Heart left ventricle (tissue), 16 donors: ENCODE measurements around the gene IL18RAP. TPM values are rescaled to one million over a fixed set of nuclear protein-coding genes. Genes with fewer than 3 reads are reported as not detected.

Experiments
- ATAC-seq, 4 donors: fragments of 200-7000 bp; cut with Tn5 transposase; one replicate each; pipeline ENCODE4 v1.9.1; 2020 to 2022; ENCODE audit warnings: moderate library complexity in 4 of 4, mild to moderate bottlenecking in 3 of 4, moderate number of reproducible peaks in 1 of 4
- DNase-seq, 5 donors: peaks; one replicate each; pipeline ENCODE4 v3.0.0-alpha.2; 2020
- H3K27ac ChIP-seq, 12 donors: fragments of 200-600 bp; sonication (generic) in 4 of 12; one replicate each; pipeline versions ENCODE4 v1.5.0 to v1.8.0; 2016 to 2022; ENCODE audit warnings: mild to moderate bottlenecking in 2 of 12
- H3K27me3 ChIP-seq, 9 donors: fragments of 200-600 bp; sonication (generic) in 2 of 9; one replicate each; pipeline versions ENCODE4 v1.5.1 to v1.8.0; 2016 to 2022; ENCODE audit warnings: mild to moderate bottlenecking in 3 of 9
- H3K36me3 ChIP-seq, 9 donors: fragments of 200-600 bp; sonication (generic) in 2 of 9; one replicate each; pipeline versions ENCODE4 v1.5.0 to v1.8.0; 2018 to 2022; ENCODE audit warnings: mild to moderate bottlenecking in 2 of 9
- H3K4me1 ChIP-seq, 12 donors: fragments of 200-600 bp; sonication (generic) in 4 of 12; one replicate each; pipeline versions ENCODE4 v1.5.0 to v1.8.0; 2016 to 2022; ENCODE audit warnings: mild to moderate bottlenecking in 3 of 12
- H3K4me3 ChIP-seq, 12 donors: fragments of 200-600 bp; sonication (generic) in 4 of 12; one replicate each; pipeline versions ENCODE4 v1.5.0 to v1.8.0; 2017 to 2022; ENCODE audit warnings: mild to moderate bottlenecking in 9 of 12, moderate library complexity in 4 of 12
- H3K9me3 ChIP-seq, 12 donors: fragments of 200-600 bp; sonication (generic) in 4 of 12; one replicate each; pipeline versions ENCODE4 v1.5.0 to v1.8.0; 2016 to 2022; ENCODE audit warnings: mild to moderate bottlenecking in 1 of 12
- POLR2A ChIP-seq, 2 donors: fragments of 450-650 bp; IDR thresholded peaks; one replicate each; pipeline ENCODE4 v1.6.1; 2017; ENCODE audit warnings: antibody characterized with exemption in 2 of 2, mild to moderate bottlenecking in 2 of 2, moderate library complexity in 2 of 2
- WGBS, 4 donors: extraction: QIAGEN DNeasy Blood & Tissue Kit in 2 of 4; methylation state at CpG; one replicate each; pipeline versions ENCODE4 v1.1.5 to v1.1.7; 2013 to 2018; 5-methylcytosine and 5-hydroxymethylcytosine counted together
- intact Hi-C, 10 donors: fragments of 100-400 bp; cut with DNase I; formaldehyde crosslinking; loops; one replicate each; pipeline versions ENCODE4 v1.11.1 to v1.14.2; 2022
- polyA plus RNA-seq, 2 donors: library from polyadenylated mRNA; stranded (reverse); fragments of 200-250 nt; gene quantifications; one replicate each; pipeline ENCODE4 v1.2.3, GENCODE V29; 2013
- total RNA-seq, 9 donors: library from RNA; depleted of rRNA in 2 of 9; stranded (reverse); fragments of >200 nt in 2 of 9; fragmentation: NEBNext Ultra II Directional in 3 of 9; extraction: Animal tissue kit (Norgen Biotek cat#: 25700) in 3 of 9; gene quantifications; one replicate each; pipeline versions ENCODE4 v1.1.0 to v1.2.4, GENCODE V29; 2016 to 2023
- TF ChIP-seq, protein P1 (sequence below), 12 donors: fragments of 200-600 bp; sonication (generic) in 4 of 12; IDR thresholded peaks; one replicate each; pipeline versions ENCODE4 v1.5.0 to v1.8.0; 2018 to 2022; ENCODE audit warnings: antibody characterized with exemption in 12 of 12, mild to moderate bottlenecking in 5 of 12
- donor health status: ischemic (EF 13 %, LVEDD 7.1; RV severe dilation, severe dysfunction).
- donor health status: healthy with polysubstance abuse.
- donor health status: DM: no; HTN: yes; CAD: no.
- donor health status: DM: no; HTN: no; CAD: no.
- donor health status: ischemic (EF 25% LVEDD 6.9; RV normal size, moderate dysfunction).
- donor health status: ischemic (EF 25% LVEDD 5.7; RV mildly dilated, moderate dysfunction).
- donor health status: healthy.
- donor health status: DM: yes; HTN: yes; CAD: no.
- donor health status: ischemic (EF 35%, LVEDD 5.7; RV mildly dilated, moderate dysfunction).
- donor health status: nonischemic (EF 11% LVEDD 7.7; RV severe dilation, severe dysfunction).
- donor health status: DM: yes; HTN: yes; CAD: no.
- donor health status: PGD.
- donor health status: ischemic (EF 29% LVEDD 5.4; RV normal size, mild dysfunction).
- donor health status: nonischemic (EF 23%, LVEDD 6.1; RV moderate dilation, normal function).

Gene IL18RAP
- total and polyA plus RNA-seq, 11 donors, result 0.13 to 2.2 (median 0.41) TPM

DNA sequence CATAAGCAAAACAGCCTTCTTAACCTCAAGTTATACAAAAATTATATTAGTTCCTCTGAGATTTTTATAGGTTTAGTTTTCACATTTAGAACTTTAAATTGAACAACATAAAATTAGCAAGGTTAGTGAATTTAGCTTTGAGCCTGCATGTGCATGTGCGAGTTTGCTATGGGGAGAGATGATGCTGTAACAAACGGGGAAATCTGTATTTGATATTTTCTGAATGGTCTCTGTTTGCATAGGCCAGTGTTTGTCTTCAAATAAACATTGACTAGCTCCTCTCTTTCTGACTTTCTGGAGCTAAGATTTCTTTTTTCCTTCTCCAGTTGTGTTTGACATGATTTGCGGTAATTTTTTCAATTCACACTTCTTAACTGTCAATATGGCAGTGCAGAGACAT lies 30.9 kb upstream of the IL18RAP start:
- Histone ChIP-seq H3K27me3 (no peaks in the 10 kb centered on the region), H3K4me3 (no peak overlapping the region), H3K4me1 (no peaks in the 10 kb centered on the region), H3K27ac (no peak overlapping the region), H3K9me3 (no peaks in the 10 kb centered on the region), H3K36me3 (peaks cover 0 to 13% (median 0%) of the 10 kb centered on the region in 9 donors)
- intact Hi-C loops, result no loop called here
- ATAC-seq, result no peak
- DNase-seq, result no peak
- WGBS, 4 donors, result 77 to 95% (median 78%) methylated on average over 3 of the region's 3 CpGs
- TF ChIP-seq, protein P1, sequence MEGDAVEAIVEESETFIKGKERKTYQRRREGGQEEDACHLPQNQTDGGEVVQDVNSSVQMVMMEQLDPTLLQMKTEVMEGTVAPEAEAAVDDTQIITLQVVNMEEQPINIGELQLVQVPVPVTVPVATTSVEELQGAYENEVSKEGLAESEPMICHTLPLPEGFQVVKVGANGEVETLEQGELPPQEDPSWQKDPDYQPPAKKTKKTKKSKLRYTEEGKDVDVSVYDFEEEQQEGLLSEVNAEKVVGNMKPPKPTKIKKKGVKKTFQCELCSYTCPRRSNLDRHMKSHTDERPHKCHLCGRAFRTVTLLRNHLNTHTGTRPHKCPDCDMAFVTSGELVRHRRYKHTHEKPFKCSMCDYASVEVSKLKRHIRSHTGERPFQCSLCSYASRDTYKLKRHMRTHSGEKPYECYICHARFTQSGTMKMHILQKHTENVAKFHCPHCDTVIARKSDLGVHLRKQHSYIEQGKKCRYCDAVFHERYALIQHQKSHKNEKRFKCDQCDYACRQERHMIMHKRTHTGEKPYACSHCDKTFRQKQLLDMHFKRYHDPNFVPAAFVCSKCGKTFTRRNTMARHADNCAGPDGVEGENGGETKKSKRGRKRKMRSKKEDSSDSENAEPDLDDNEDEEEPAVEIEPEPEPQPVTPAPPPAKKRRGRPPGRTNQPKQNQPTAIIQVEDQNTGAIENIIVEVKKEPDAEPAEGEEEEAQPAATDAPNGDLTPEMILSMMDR (IDR thresholded peaks at IDR 0.05), result no peak
- no peak for TF ChIP-seq POLR2A (IDR thresholded peaks at IDR 0.05)

- Histone ChIP-seq H3K9me3 (no peaks in the 10 kb centered on the region), H3K27ac (no peak overlapping the region), H3K4me1 (no peaks in the 10 kb centered on the region), H3K27me3 (no peaks in the 10 kb centered on the region), H3K4me3 (no peak overlapping the region), H3K36me3 (peaks cover 0 to 8% (median 0%) of the 10 kb centered on the region in 9 donors)
- ATAC-seq, result no peak
- TF ChIP-seq, protein P1 (IDR thresholded peaks at IDR 0.05), result no peak
- no peak for TF ChIP-seq POLR2A (IDR thresholded peaks at IDR 0.05)
- 29 to 70% (median 35%) methylated on average over 1 of the region's 1 CpG for WGBS, 4 donors
- intact Hi-C loops, result no loop called here
- no peak for DNase-seq
Observed at GRCh38 chr2:102392942-102393341, 30.0 kb upstream of the IL18RAP start.

- H3K9me3 ChIP-seq, result no peaks in the 10 kb centered on the region
- no peak overlapping the region for H3K27ac ChIP-seq
- TF ChIP-seq POLR2A (IDR thresholded peaks at IDR 0.05), result no peak
- TF ChIP-seq, protein P1 (IDR thresholded peaks at IDR 0.05), result no peak
- no peaks in the 10 kb centered on the region for H3K4me1 ChIP-seq
- H3K4me3 ChIP-seq, result no peak overlapping the region
- WGBS, 4 donors, result 69 to 93% (median 80%) methylated on average over 2 of the region's 2 CpGs
- H3K36me3 ChIP-seq, result no peaks in the 10 kb centered on the region
- ATAC-seq, result no peak
- intact Hi-C loops, result no loop called here
- H3K27me3 ChIP-seq, result no peaks in the 10 kb centered on the region
- no peak for DNase-seq
Observed at GRCh38 chr2:102396012-102396411, 26.9 kb upstream of the IL18RAP start.

DNA sequence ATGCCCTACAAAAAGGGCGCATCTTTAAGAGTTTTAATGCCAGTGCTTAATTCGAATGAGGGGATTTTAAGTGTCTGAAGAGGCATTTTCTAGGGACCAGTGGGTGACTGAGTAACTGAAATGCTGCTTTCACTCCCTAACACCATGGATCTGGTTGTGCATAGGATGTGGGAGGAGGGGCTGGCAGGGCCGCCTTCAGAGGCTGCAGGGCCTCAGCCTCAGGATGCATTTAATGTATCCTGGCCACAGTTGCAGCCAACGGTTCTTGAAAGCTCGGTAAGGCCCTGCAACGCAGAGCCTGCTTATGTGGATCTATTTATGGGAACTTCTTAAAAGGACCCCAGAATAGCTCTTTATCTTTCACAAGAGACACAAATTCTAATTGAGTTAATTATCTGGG lies 25.8 kb upstream of the IL18RAP start:
- DNase-seq, result no peak
- ATAC-seq, result no peak
- 50 to 60% (median 59%) methylated on average over 6 of the region's 6 CpGs for WGBS, 4 donors
- intact Hi-C loops, result no loop called here
- Histone ChIP-seq H3K36me3 (no peaks in the 10 kb centered on the region), H3K27ac (no peak overlapping the region), H3K9me3 (no peaks in the 10 kb centered on the region), H3K27me3 (no peaks in the 10 kb centered on the region), H3K4me3 (no peak overlapping the region), H3K4me1 (no peaks in the 10 kb centered on the region)
- TF ChIP-seq, protein P1 (IDR thresholded peaks at IDR 0.05), result no peak
- TF ChIP-seq POLR2A (IDR thresholded peaks at IDR 0.05), result no peak
